ENCODE measurements around the gene KIF5A. TPM values are rescaled to one million over a fixed set of nuclear protein-coding genes. Genes with fewer than 3 reads are reported as not detected.

KIF5A gene
- total and polyA plus RNA-seq, 2 of the 13 experiments (the other 11 are each of a cell fraction or from before 2014, with no cell fraction given) = 1.6 to 11.9 TPM

GRCh38 chr12:57514720-57515407 lies 35.0 kb upstream of the KIF5A start:
- FAIRE-seq (no peak), ATAC-seq (no peak; the same call in 2 of the 3 replicates), DNase-seq (ENCODE audit: low spot score) (no peak)
- H3K79me2 ChIP-seq (ENCODE audit: insufficient read depth, low read length) = peaks cover 20% of the 10 kb centered on the region
- intact Hi-C loops (cut with micrococcal nuclease; ENCODE audit: unreplicated experiment) = no loop called here
- BruUV-seq (replicated peaks) = no TSS peak
- peaks cover 32% of the 10 kb centered on the region for H4K20me1 ChIP-seq (ENCODE audit: insufficient read depth, low read length)
- H3K4me3 ChIP-seq (replicated peaks in 1 of 3; ENCODE audit: insufficient read depth in 1 of 3, low read depth in 2 of 3, low read length in 3 of 3) = no peak overlapping the region
- WGBS (ENCODE audit: low lambda C conversion rate) = 98% methylated on average over 9 of the region's 9 CpGs
- H3K4me1 ChIP-seq (ENCODE audit: insufficient read depth, low read length) = peaks cover 18% of the 10 kb centered on the region
- H3K4me2 ChIP-seq (ENCODE audit: low read depth, low read length) = no peak overlapping the region
- no peak overlapping the region for H3K9ac ChIP-seq (ENCODE audit: insufficient read depth, low read depth, low read length)
- H3K27me3 ChIP-seq (ENCODE audit: control insufficient read depth in 1 of 2, insufficient read depth in 2 of 2, low read length in 2 of 2) = no peaks in the 10 kb centered on the region; a peak in 1 of 5 replicates
- ChIA-PET CTCF (ENCODE audit: low intra/inter-chr PET ratio, low total read pairs) (no interaction called here), POLR2A (interaction anchor here (0.7 to 7.8 kb wide), 4 partner anchors 12 to 1556 kb away, joined by 3 to 90 read pairs (median 7); partner anchors contain the start of gene DCTN2)
- H3K27ac ChIP-seq (ENCODE audit: extremely low read length, insufficient read depth, low read length) = no peak overlapping the region
- no peak overlapping the region for H2AFZ ChIP-seq (ENCODE audit: low read length)
- H3K9me3 ChIP-seq (ENCODE audit: low read length) = no peaks in the 10 kb centered on the region
- H3K36me3 ChIP-seq (replicated peaks in 1 of 2; ENCODE audit: control insufficient read depth in 1 of 2, insufficient read depth in 2 of 2, low read length in 2 of 2) = peaks cover 32 to 67% of the 10 kb centered on the region in 2 experiments
- in situ Hi-C loops (cut with HindIII; ENCODE audit: extremely low pct_ligation_motif_present, low pct_unique_long_range_greater_than_20kb) = no loop called here
- TF ChIP-seq TEAD2 (CRISPR knock-in tag; IDR thresholded peaks at IDR 0.05) (no peak), SMAD1 (CRISPR knock-in tag; IDR thresholded peaks at IDR 0.05; ENCODE audit: borderline replicate concordance, low read depth) (no peak), FLYWCH1 (CRISPR knock-in tag; IDR thresholded peaks at IDR 0.05) (no peak), RBFOX2 (IDR thresholded peaks at IDR 0.05; ENCODE audit: low read depth, low read length) (peak; percentile 54), POLR2A (IDR thresholded peaks at IDR 0.05; ENCODE audit: insufficient read depth in 1 of 2, low read depth in 2 of 2, low read length in 2 of 2) (peak in 1 of 2 experiments; percentile 55; a peak in 2 of 4 replicates), THYN1 (CRISPR knock-in tag; IDR thresholded peaks at IDR 0.05; ENCODE audit: borderline replicate concordance, low read depth) (no peak), ZBTB20 (CRISPR knock-in tag; IDR thresholded peaks at IDR 0.05; ENCODE audit: borderline replicate concordance, low read depth) (no peak), TP53 (CRISPR knock-in tag; conservative IDR thresholded peaks at IDR 0.05) (no peak), PHF5A (CRISPR knock-in tag; IDR thresholded peaks at IDR 0.05; ENCODE audit: low read depth, unreplicated experiment) (no peak), CERS6 (CRISPR knock-in tag; IDR thresholded peaks at IDR 0.05) (no peak), ZBTB38 (CRISPR knock-in tag; IDR thresholded peaks at IDR 0.05) (0 out of 2 replicates have a peak, but pooled peaks have one; percentile 23), RFXANK (CRISPR knock-in tag; IDR thresholded peaks at IDR 0.05) (no peak), ZNF446 (CRISPR knock-in tag; IDR thresholded peaks at IDR 0.05) (no peak)
- TF ChIP-seq, protein P1, sequence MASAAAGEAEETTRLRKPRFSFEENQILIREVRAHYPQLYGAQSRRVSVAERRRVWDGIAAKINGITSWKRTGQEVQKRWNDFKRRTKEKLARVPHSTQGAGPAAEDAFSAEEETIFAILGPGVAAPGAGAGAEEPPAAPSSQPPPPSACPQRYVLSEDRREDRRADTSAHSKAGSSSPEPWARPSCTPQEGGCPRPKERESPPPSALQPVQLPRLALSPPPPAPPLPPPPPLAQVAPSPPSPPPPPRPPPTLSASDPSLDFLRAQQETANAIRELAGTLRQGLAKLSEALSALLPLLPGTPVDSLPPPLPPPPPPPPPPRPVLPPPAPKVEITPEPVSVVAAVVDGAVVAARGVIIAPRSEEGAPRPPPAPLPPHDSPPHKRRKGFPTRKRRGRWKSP (CRISPR knock-in tag; IDR thresholded peaks at IDR 0.05) = no peak
- TF ChIP-seq, protein P2, sequence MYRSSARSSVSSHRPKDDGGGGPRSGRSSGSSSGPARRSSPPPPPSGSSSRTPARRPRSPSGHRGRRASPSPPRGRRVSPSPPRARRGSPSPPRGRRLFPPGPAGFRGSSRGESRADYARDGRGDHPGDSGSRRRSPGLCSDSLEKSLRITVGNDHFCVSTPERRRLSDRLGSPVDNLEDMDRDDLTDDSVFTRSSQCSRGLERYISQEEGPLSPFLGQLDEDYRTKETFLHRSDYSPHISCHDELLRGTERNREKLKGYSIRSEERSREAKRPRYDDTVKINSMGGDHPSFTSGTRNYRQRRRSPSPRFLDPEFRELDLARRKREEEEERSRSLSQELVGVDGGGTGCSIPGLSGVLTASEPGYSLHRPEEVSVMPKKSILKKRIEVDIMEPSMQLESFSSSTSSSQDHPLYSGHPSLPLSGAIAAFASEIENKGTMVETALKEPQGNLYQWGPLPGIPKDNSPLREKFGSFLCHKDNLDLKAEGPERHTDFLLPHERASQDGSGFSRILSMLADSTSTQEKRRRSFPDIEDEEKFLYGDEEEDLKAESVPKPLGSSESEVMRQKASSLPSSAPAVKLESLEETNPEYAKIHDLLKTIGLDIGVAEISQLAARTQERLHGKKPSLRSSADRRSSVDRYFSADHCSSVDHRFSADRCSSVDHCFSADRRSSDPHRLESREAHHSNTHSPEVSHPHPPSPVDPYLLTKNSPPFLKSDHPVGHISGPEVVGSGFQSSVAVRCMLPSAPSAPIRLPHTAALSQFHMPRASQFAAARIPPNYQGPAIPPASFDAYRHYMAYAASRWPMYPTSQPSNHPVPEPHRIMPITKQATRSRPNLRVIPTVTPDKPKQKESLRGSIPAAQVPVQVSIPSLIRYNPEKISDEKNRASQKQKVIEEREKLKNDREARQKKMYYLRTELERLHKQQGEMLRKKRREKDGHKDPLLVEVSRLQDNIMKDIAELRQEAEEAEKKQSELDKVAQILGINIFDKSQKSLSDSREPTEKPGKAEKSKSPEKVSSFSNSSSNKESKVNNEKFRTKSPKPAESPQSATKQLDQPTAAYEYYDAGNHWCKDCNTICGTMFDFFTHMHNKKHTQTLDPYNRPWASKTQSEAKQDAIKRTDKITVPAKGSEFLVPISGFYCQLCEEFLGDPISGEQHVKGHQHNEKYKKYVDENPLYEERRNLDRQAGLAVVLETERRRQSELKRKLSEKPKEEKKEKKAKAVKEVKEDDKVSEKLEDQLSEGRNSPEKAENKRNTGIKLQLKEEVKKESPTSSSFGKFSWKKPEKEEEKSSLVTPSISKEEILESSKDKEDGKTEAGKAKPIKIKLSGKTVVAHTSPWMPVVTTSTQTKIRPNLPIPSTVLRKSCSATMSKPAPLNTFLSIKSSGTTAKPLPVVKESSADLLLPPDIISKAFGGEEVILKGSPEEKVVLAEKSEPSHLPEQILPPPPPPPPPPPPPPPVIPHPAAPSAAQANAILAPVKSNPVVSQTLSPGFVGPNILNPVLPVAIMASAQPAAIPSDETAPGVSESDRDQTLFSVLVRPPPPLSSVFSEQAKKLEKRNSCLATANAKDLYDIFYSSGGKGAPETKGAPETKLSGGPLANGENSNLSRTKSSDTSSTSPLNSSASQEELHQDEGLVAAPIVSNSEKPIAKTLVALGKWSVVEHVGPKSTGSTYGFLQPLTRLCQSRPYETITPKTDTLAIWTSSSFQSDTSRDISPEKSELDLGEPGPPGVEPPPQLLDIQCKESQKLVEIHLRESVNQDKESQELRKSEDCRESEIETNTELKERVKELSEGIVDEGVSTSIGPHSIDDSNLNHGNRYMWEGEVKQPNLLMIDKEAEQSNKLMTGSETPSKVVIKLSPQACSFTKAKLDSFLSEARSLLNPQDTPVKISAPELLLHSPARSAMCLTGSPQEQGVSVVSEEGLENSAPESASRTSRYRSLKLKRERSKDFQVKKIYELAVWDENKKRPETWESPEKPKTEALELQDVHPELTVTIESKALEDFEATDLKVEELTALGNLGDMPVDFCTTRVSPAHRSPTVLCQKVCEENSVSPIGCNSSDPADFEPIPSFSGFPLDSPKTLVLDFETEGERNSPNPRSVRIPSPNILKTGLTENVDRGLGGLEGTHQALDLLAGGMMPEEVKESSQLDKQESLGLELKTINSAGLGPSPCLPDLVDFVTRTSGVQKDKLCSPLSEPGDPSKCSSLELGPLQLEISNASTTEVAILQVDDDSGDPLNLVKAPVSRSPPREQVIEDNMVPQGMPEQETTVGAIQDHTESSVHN (CRISPR knock-in tag; IDR thresholded peaks at IDR 0.05) = peak; percentile 92
